Measurements from ENCODE around the gene MEPCE.
"Not testable (repeated sequence)": the region's sequence is repeated elsewhere in the genome, so short reads cannot be mapped to it uniquely, and the experiment has no call there.

The MEPCE gene

GRCh38 chr7:100443096-100443840 is 13.6 kb downstream of the MEPCE start:
- DNase-seq = no peak
- TF ChIP-seq, protein P1, sequence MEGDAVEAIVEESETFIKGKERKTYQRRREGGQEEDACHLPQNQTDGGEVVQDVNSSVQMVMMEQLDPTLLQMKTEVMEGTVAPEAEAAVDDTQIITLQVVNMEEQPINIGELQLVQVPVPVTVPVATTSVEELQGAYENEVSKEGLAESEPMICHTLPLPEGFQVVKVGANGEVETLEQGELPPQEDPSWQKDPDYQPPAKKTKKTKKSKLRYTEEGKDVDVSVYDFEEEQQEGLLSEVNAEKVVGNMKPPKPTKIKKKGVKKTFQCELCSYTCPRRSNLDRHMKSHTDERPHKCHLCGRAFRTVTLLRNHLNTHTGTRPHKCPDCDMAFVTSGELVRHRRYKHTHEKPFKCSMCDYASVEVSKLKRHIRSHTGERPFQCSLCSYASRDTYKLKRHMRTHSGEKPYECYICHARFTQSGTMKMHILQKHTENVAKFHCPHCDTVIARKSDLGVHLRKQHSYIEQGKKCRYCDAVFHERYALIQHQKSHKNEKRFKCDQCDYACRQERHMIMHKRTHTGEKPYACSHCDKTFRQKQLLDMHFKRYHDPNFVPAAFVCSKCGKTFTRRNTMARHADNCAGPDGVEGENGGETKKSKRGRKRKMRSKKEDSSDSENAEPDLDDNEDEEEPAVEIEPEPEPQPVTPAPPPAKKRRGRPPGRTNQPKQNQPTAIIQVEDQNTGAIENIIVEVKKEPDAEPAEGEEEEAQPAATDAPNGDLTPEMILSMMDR (IDR thresholded peaks at IDR 0.05) = no peak
- no peaks in the 10 kb centered on the region for H3K36me3 Mint-ChIP-seq (ENCODE audit: low read depth)
- H3K4me1 Mint-ChIP-seq = peaks cover 27% of the 10 kb centered on the region
- H3K4me3 Mint-ChIP-seq = no peak overlapping the region
- peak overlapping the region; percentile 36 for H3K27ac Mint-ChIP-seq
- H3K9me3 Mint-ChIP-seq = no peaks in the 10 kb centered on the region
- H3K27me3 Mint-ChIP-seq (ENCODE audit: low read depth, poor library complexity) = peaks cover 3% of the 10 kb centered on the region

GRCh38 chr7:100444311-100445278 is 15.0 kb downstream of the MEPCE start:
- Mint-ChIP-seq H3K4me1 (peaks cover 30% of the 10 kb centered on the region), H3K4me3 (no peak overlapping the region)
- DNase-seq = no peak

DNA sequence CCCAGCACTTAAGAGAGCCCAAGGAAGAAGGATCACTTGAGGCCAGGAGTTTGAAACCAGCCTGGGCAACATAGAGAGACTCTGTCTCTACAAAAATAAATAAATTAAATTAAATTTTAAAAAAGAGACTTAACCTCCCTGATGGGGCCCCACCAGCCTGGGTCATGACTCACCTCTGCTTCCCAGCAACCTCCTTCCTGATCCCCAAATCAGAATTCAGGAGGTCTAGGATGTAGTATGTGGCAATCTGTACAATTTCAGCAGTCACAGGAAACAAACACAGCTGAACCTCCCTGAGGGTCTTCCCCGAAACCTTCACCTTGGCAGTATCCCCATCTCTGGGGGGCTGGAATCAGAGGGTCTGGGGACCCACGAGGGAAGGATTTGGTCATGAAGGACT is 16.4 kb downstream of the MEPCE start:
- Mint-ChIP-seq H3K27me3 (ENCODE audit: low read depth, poor library complexity) (peaks cover 7% of the 10 kb centered on the region), H3K27ac (no peak overlapping the region), H3K9me3 (no peaks in the 10 kb centered on the region), H3K36me3 (ENCODE audit: low read depth) (no peaks in the 10 kb centered on the region), H3K4me3 (no peak overlapping the region), H3K4me1 (peaks cover 30% of the 10 kb centered on the region)
- TF ChIP-seq, protein P1 (IDR thresholded peaks at IDR 0.05) = no peak
- DNase-seq = no peak

More at GRCh38 chr7:100444311-100445278, 15.0 kb downstream of the MEPCE start:
- TF ChIP-seq, protein P1 (IDR thresholded peaks at IDR 0.05) = no peak
- Mint-ChIP-seq H3K27me3 (ENCODE audit: low read depth, poor library complexity) (peaks cover 3% of the 10 kb centered on the region), H3K9me3 (no peaks in the 10 kb centered on the region), H3K27ac (peak overlapping the region; percentile 90), H3K36me3 (ENCODE audit: low read depth) (no peaks in the 10 kb centered on the region)

DNA sequence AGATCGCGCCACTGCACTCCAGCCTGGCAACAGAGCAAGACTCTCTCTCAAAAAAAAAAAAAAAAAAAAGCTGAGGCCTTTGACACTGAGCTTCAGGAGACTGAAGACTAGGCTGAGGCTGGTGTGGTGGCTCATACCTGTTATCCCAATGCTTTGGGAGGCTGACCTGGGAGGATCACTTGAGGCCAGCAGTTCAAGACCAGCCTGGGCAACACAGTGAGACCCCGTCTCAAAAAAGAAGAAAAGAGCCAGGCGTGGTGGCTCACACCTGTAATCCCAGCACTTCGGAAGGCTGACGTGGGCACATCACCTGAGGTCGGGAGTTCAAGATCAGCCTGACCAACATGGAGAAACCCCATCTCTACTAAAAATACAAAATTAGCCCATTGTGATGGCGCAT is 17.7 kb downstream of the MEPCE start:
- H3K4me1 Mint-ChIP-seq = peaks cover 26% of the 10 kb centered on the region
- not testable (repeated sequence) for H3K36me3 Mint-ChIP-seq (ENCODE audit: low read depth); H3K9me3 Mint-ChIP-seq; H3K27ac Mint-ChIP-seq; H3K4me3 Mint-ChIP-seq; DNase-seq
- H3K27me3 Mint-ChIP-seq (ENCODE audit: low read depth, poor library complexity) = peaks cover 13% of the 10 kb centered on the region

GRCh38 chr7:100449190-100449795 is 19.7 kb downstream of the MEPCE start:
- Mint-ChIP-seq H3K27ac (peak overlapping the region; percentile 72), H3K4me1 (peaks cover 15% of the 10 kb centered on the region), H3K4me3 (no peak overlapping the region), H3K36me3 (ENCODE audit: low read depth) (no peaks in the 10 kb centered on the region), H3K27me3 (ENCODE audit: low read depth, poor library complexity) (peaks cover 16% of the 10 kb centered on the region), H3K9me3 (no peaks in the 10 kb centered on the region)
- TF ChIP-seq, protein P1 (IDR thresholded peaks at IDR 0.05) = no peak
- no peak for DNase-seq

DNA sequence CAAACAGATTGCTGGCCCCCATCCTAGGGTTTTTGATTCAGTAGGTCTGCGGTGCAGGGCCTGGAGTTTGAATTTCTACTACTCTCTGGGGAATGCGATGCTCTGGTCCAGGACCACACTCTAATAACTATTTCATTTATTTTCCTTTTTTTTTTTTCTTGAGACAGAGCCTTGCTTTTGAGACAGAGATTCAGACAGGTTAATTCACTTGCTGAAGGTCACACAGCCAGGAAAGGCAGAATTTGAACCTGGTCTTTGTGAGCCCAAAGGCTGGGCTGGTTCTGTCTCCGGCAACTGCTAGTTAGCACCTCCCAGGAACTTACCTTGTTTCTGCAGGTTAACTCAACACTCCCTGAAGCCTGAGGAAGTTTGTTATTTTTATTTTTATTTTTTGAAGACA is 22.9 kb downstream of the MEPCE start:
- Mint-ChIP-seq H3K9me3 (peaks cover 4% of the 10 kb centered on the region), H3K36me3 (ENCODE audit: low read depth) (peaks cover 4% of the 10 kb centered on the region), H3K27ac (no peak overlapping the region), H3K4me1 (peaks cover 14% of the 10 kb centered on the region), H3K4me3 (no peak overlapping the region), H3K27me3 (ENCODE audit: low read depth, poor library complexity) (peaks cover 16% of the 10 kb centered on the region)
- TF ChIP-seq, protein P1 (IDR thresholded peaks at IDR 0.05) = no peak
- no peak for DNase-seq

GRCh38 chr7:100453854-100454253 is 24.2 kb downstream of the MEPCE start:
- Mint-ChIP-seq H3K27me3 (ENCODE audit: low read depth, poor library complexity) (peaks cover 16% of the 10 kb centered on the region), H3K4me1 (peaks cover 14% of the 10 kb centered on the region), H3K36me3 (ENCODE audit: low read depth) (peaks cover 12% of the 10 kb centered on the region)
- not testable (repeated sequence) for H3K9me3 Mint-ChIP-seq, H3K27ac Mint-ChIP-seq, DNase-seq, H3K4me3 Mint-ChIP-seq

Measured in nephron progenitor cell (in vitro differentiated cells).